Hepatocyte (in vitro differentiated cells): Measurements from ENCODE around the gene S100A14.

ENCODE experiments used
- EZH2 ChIP-seq: fragments of 200-600 bp; sonication (generic); IDR thresholded peaks from 2 replicates; pipeline ENCODE4 v1.6.1; 2016; ENCODE audit warnings: antibody characterized with exemption, mild to moderate bottlenecking, borderline replicate concordance
- EZH2phosphoT487 ChIP-seq: fragments of 200-600 bp; sonication (generic); IDR thresholded peaks from one replicate; pipeline ENCODE4 v1.6.1; 2018; ENCODE audit warnings: antibody characterized with exemption, mild to moderate bottlenecking, low read depth, moderate library complexity; ENCODE audit not compliant: unreplicated experiment, severe bottlenecking
- TF ChIP-seq, protein P1 (sequence below): fragments of 200-600 bp; sonication (generic); IDR thresholded peaks from 2 replicates; pipeline ENCODE4 v1.5.1; 2016; ENCODE audit warnings: antibody characterized with exemption, mild to moderate bottlenecking; ENCODE audit not compliant: poor library complexity

DNA sequence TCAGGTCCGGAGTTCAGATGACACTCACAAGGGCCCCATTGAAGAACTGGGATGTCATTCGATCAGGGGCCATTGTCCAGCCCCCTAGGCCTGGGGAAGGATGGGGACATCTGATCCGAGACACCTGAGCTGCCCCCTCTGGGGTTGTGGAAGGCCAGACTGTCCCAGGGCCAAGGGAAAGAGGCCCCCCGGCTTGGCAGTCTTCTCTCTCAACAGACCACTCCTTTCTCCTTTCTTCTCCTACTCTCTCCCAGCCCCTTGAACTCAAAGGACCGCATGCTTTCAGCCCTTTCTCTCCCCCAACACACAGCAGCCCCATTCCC, 13.2 kb upstream of the S100A14 start:
- TF ChIP-seq, protein P1, sequence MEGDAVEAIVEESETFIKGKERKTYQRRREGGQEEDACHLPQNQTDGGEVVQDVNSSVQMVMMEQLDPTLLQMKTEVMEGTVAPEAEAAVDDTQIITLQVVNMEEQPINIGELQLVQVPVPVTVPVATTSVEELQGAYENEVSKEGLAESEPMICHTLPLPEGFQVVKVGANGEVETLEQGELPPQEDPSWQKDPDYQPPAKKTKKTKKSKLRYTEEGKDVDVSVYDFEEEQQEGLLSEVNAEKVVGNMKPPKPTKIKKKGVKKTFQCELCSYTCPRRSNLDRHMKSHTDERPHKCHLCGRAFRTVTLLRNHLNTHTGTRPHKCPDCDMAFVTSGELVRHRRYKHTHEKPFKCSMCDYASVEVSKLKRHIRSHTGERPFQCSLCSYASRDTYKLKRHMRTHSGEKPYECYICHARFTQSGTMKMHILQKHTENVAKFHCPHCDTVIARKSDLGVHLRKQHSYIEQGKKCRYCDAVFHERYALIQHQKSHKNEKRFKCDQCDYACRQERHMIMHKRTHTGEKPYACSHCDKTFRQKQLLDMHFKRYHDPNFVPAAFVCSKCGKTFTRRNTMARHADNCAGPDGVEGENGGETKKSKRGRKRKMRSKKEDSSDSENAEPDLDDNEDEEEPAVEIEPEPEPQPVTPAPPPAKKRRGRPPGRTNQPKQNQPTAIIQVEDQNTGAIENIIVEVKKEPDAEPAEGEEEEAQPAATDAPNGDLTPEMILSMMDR = no peak
- TF ChIP-seq EZH2 = no peak
- TF ChIP-seq EZH2phosphoT487 = no peak
